Testis (tissue), 3 donors: ENCODE results near the gene RBM33. TPM values are rescaled to one million over a fixed set of nuclear protein-coding genes. Genes with fewer than 3 reads are reported as not detected.

Experiments
- DNase-seq: peaks from one replicate; pipeline ENCODE4 v3.0.0-alpha.2; 2019
- H3K27ac ChIP-seq, 2 donors: fragments of 200-600 bp; sonication (generic); one replicate each; pipeline ENCODE4 v1.5.1; 2019
- H3K27me3 ChIP-seq: fragments of 200-600 bp; sonication (generic); one replicate; pipeline ENCODE4 v1.5.1; 2019
- H3K36me3 ChIP-seq: fragments of 200-600 bp; sonication (generic); one replicate; pipeline ENCODE4 v1.5.1; 2017; ENCODE audit warnings: low read depth; ENCODE audit errors: missing control alignments
- H3K4me1 ChIP-seq: fragments of 200-600 bp; sonication (generic); one replicate; pipeline ENCODE4 v1.5.1; 2019
- H3K4me3 ChIP-seq, 2 donors: fragments of 200-600 bp; sonication (generic); one replicate each; pipeline ENCODE4 v1.5.1; 2017 to 2019
- H3K9me3 ChIP-seq: fragments of 200-600 bp; sonication (generic); one replicate; pipeline ENCODE4 v1.5.1; 2017
- POLR2A ChIP-seq: fragments of 450-650 bp; IDR thresholded peaks from one replicate; pipeline ENCODE4 v1.6.1; 2017; ENCODE audit warnings: antibody characterized with exemption, mild to moderate bottlenecking, moderate library complexity
- WGBS, 2 donors: methylation state at CpG; one replicate each; pipeline ENCODE4 v1.1.5; 2018; 5-methylcytosine and 5-hydroxymethylcytosine counted together
- intact Hi-C: fragments of 100-400 bp; cut with DNase I; formaldehyde crosslinking; loops from one replicate; pipeline ENCODE4 v1.15.1; 2023; ENCODE audit warnings: low total_unique reads
- polyA plus RNA-seq: library from polyadenylated mRNA; stranded (reverse); fragments of 350-450 nt; fragmentation: Illumina TruSeq; extraction: RNeasy Lipid Tissue Mini Kit (QIAGEN cat#74804); gene quantifications from one replicate; pipeline ENCODE4 v1.2.3, GENCODE V29; 2014; ENCODE audit warnings: low read depth, low replicate concordance; ENCODE audit not compliant: insufficient read depth
- total RNA-seq, 2 donors: library from RNA; depleted of rRNA; stranded (reverse); fragments of >200 nt; gene quantifications; one replicate each; pipeline ENCODE4 v1.2.3, GENCODE V29; 2016
- TF ChIP-seq, protein P1 (sequence below), 3 experiments: fragments of 450-650 bp in 2 of 3; fragments of 200-600 bp in 1 of 3; sonication (generic) in 1 of 3; IDR thresholded peaks; one replicate each; pipeline ENCODE4 v1.5.1; 2016 to 2019; ENCODE audit warnings: antibody characterized with exemption in 3 of 3, mild to moderate bottlenecking in 2 of 3, moderate library complexity in 1 of 3

RBM33 gene
- total and polyA plus RNA-seq, 3 donors from 2014 or later: 27.3 to 104 (median 93.4) TPM

DNA sequence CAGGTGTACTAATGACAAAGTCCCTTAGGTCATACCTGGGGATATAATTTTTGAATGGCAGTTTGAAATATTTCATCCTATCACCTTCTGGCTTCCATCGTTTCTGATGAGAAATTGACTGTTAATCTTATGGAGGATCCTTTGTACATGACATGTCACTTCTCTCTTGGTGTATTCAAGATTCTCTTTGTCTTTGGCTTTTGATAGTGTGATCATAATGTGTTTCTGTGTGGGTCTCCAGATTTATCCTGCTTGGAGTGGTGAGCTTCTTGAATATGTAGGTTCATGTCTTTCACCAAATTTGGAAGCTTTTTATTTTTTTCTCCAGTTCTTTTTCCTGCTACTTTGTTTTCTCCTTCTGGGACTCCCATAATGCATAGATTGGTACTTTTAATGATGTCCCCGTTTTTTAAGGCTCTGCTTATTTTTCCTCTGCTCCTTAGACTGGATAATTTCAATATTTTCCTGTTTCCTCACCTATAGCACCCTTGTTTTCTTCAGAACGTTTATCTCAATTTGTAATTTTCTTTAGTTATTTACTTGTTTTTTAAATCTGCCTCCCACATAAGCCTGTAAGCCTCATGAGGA is 4.4 kb downstream of the RBM33 start:
- Histone ChIP-seq H3K9me3 (no peaks in the 10 kb centered on the region), H3K36me3 (no peaks in the 10 kb centered on the region), H3K27me3 (no peaks in the 10 kb centered on the region), H3K4me3 (no peak overlapping the region), H3K27ac (no peak overlapping the region), H3K4me1 (peaks cover 4% of the 10 kb centered on the region)
- DNase-seq: no peak
- 81 to 89% methylated on average over 3 of the region's 3 CpGs for WGBS, 2 donors
- TF ChIP-seq, protein P1, sequence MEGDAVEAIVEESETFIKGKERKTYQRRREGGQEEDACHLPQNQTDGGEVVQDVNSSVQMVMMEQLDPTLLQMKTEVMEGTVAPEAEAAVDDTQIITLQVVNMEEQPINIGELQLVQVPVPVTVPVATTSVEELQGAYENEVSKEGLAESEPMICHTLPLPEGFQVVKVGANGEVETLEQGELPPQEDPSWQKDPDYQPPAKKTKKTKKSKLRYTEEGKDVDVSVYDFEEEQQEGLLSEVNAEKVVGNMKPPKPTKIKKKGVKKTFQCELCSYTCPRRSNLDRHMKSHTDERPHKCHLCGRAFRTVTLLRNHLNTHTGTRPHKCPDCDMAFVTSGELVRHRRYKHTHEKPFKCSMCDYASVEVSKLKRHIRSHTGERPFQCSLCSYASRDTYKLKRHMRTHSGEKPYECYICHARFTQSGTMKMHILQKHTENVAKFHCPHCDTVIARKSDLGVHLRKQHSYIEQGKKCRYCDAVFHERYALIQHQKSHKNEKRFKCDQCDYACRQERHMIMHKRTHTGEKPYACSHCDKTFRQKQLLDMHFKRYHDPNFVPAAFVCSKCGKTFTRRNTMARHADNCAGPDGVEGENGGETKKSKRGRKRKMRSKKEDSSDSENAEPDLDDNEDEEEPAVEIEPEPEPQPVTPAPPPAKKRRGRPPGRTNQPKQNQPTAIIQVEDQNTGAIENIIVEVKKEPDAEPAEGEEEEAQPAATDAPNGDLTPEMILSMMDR (IDR thresholded peaks at IDR 0.05): no peak
- no peak for TF ChIP-seq POLR2A
- intact Hi-C loops: no loop called here

GRCh38 chr7:155649588-155649987 is 5.1 kb downstream of the RBM33 start:
- TF ChIP-seq POLR2A: no peak
- TF ChIP-seq, protein P1 (IDR thresholded peaks at IDR 0.05): no peak
- no peaks in the 10 kb centered on the region for H3K27me3 ChIP-seq
- H3K36me3 ChIP-seq: no peaks in the 10 kb centered on the region
- DNase-seq: no peak
- H3K4me3 ChIP-seq: no peak overlapping the region
- intact Hi-C loops: no loop called here
- WGBS, 2 donors: 97 to 98% methylated on average over 2 of the region's 2 CpGs
- H3K4me1 ChIP-seq: peaks cover 4% of the 10 kb centered on the region
- H3K9me3 ChIP-seq: no peaks in the 10 kb centered on the region
- no peak overlapping the region for H3K27ac ChIP-seq

- Histone ChIP-seq H3K27me3 (no peaks in the 10 kb centered on the region), H3K36me3 (no peaks in the 10 kb centered on the region), H3K27ac (no peak overlapping the region), H3K9me3 (no peaks in the 10 kb centered on the region), H3K4me3 (no peak overlapping the region), H3K4me1 (no peaks in the 10 kb centered on the region)
- no peak for DNase-seq
- intact Hi-C loops: no loop called here
- no peak for TF ChIP-seq POLR2A
- TF ChIP-seq, protein P1 (IDR thresholded peaks at IDR 0.05): no peak
- 88 to 90% methylated on average over 6 of the region's 6 CpGs for WGBS, 2 donors
These were observed 8.0 kb downstream of the RBM33 start for GRCh38 chr7:155652156-155653114.

- Histone ChIP-seq H3K4me3 (no peak overlapping the region), H3K27ac (no peak overlapping the region), H3K4me1 (no peaks in the 10 kb centered on the region), H3K27me3 (no peaks in the 10 kb centered on the region), H3K36me3 (no peaks in the 10 kb centered on the region), H3K9me3 (no peaks in the 10 kb centered on the region)
- DNase-seq: no peak
- TF ChIP-seq, protein P1 (IDR thresholded peaks at IDR 0.05): no peak
- TF ChIP-seq POLR2A: no peak
- 76 to 87% methylated on average over 2 of the region's 2 CpGs for WGBS, 2 donors
- intact Hi-C loops: no loop called here
These were observed 9.3 kb downstream of the RBM33 start for GRCh38 chr7:155653803-155654202.
